ENCODE results near the gene TM4SF18.
"Not testable (repeated sequence)": the region's sequence is repeated elsewhere in the genome, so short reads cannot be mapped to it uniquely, and the experiment has no call there.

TM4SF18 gene, protein sequence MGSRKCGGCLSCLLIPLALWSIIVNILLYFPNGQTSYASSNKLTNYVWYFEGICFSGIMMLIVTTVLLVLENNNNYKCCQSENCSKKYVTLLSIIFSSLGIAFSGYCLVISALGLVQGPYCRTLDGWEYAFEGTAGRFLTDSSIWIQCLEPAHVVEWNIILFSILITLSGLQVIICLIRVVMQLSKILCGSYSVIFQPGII

GRCh38 chr3:149333176-149333859, at the start of gene TM4SF18:
TSS of gene TM4SF18 (minus strand) at chr3:149333636. CDS start at chr3:149333382, 254 bp downstream.
- no peak for DNase-seq

- no peak for DNase-seq
Observed at GRCh38 chr3:149382518-149382917, 49.1 kb upstream of the TM4SF18 start.

GRCh38 chr3:149382101-149382467, 48.6 kb upstream of the TM4SF18 start:
- DNase-seq: no peak

- no peak for DNase-seq
Observed at GRCh38 chr3:149381173-149382100, 48.0 kb upstream of the TM4SF18 start.

DNA sequence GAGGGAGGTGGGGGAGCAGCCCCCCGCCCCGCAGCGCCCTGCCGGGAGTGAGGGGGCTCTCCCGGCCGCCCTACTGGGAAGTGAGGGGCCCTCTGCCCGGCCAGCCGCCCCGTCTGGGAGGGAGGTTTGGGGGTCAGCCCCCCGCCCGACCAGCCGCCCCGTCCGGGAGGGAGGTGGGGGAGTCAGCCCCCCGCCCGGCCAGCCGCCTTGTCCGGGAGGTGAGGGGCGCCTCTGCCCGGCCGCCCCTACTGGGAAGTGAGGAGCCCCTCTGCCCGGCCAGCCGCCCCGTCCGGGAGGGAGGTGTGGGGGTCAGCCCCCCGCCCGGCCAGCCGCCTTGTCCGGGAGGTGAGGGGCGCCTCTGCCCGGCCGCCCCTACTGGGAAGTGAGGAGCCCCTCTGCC, 46.8 kb upstream of the TM4SF18 start:
- not testable (repeated sequence) for DNase-seq

DNA sequence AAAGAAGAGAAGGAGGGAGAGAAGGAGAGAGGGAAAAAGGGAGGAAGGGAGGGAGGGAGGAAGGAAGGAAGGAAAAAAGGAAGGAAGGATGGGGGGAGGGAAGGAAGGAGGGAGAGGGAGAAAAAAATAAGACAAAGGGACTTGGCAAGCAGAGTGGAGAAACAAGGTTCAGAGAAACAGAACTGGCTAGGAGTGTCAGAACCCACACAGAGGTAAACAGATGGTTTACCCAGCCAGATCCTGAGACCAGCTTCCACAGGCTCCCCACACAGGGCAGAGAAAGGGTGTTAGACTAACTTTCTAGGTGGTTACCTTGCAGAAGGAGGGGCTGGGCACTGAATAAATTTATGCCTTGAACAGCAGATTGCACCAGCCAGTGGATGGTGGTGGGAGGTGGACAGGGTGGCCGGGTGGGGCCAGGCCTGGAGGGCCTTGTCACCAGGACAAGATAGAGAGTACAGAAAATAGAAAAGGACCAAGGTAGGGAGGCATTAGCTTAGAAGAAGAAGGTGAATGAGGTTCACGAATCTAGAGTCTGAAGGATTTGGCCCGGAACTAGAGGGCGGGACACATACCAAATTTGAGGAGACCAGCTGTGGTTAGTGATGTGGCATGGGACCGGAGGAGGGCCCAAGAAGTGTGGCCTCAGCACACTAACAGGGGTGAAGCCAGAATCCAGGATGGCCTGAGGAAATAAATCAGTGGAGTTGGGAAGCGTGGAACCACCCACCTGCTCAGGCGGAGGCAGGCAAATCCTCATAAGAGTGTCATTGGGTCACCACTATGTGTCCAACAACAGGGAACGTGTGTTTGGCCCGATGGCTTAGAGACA, 45.3 kb upstream of the TM4SF18 start:
- DNase-seq: no peak

DNA sequence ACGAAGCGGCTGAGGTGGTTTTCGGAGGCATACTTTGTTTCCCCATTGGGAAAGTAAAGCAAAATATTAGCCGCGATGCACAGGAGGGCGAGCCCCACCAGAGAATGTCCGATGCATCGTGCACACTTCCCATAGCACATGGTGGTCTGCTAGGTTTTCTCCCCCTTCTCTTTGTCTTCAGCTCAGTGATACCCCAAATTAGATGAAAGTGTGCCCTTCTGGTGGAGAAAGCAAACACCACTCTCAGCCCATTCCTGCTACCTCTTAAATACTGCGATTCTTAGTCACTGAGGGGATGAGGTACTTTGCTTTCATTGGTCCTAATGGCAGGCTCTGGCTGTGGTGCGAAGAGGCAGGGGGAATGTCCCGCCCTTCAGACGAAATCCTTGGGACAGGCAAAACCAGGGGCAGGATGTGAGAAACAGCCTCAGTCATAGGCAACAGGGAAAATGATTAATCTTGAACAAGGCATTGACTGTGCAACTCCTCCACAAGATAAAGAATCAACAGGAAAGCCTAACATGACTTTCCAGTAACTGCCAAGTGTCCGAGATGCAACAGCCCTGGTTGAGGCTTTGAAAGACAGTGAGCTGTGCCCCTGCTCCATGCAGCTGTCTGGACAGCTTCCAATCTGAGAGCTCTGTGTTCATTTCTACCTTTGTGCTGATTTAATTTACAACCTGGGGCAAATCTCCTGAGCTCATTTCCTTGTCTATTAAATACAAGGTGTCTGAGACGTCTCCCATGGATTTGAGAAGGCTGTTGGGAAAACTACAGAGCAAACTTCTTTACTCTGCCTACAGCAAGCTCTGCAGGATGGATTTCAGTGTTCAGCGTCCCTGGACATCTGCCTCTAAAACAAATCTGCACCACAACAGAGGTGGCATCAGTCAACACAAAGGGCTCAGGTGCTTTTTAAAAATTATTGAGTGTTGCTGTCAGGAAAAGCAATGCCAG, 44.2 kb upstream of the TM4SF18 start, which contains the start of gene TM4SF1:
TM4SF1 (minus strand) TSS at position 242 of the 957 bp plus-strand sequence; CDS start at position 140, 102 bp downstream.
- no peak for DNase-seq

DNA sequence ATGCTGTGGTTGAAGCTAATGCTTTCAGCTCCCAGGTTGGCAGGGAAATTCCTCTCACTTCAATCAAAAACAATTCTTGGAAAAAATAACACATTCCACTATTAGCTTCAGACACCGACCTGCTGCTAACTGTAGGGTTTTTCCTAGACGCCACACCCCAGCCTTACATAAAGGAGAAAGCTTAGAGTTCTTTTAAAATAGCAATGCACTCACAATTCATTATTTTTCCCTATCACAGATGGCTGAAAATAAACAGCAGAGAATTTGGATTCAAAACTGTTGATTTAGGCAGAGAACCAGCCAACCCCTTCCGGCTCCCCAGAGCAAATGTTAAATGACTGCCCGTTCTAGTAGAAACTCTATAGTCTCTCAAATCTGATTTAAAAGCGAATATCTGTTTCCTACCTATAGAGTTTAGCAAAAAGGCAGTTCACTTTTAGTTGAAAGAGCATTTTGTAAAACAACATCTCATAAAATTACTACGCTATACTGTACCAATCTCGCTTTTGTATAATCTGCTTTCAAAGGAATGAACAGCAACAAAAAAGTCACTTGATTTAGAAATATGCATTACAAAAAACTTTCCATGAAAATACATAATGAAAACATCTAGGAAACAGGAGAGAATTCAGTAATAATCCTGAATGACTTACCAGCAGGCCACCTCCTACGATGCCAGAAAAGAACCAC, 43.4 kb upstream of the TM4SF18 start:
- DNase-seq: no peak

DNA sequence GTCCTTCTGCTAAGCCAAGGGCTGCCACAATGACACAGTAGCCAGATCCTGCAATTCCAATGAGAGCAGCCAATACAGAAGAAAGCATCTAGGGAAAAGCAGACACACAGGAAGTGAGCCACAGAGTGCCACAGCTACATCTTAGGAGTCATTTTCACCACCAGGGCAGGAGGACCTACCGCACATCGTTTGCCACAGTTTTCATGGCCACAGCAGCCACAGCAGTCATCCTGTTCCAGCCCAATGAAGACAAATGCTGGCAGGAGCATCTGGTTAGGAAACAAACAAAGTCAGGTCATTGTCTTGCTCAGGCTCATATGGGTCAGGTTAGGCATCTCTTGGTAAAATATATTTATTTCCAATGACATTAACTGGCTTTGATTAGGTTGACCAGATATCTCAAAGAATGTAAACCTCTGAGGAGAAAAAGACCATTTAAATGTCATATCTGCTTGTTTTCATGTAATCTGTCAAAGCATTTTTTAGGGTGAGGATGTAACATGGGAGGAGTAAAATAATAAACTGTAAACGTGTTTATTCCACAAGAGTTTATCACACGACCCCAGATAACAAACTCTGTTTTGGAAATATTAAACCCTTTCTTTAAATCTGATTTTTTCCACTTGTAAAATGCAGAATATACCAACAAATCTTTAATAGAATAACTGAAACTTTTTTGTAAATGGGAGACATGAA, 42.2 kb upstream of the TM4SF18 start:
- no peak for DNase-seq

DNA sequence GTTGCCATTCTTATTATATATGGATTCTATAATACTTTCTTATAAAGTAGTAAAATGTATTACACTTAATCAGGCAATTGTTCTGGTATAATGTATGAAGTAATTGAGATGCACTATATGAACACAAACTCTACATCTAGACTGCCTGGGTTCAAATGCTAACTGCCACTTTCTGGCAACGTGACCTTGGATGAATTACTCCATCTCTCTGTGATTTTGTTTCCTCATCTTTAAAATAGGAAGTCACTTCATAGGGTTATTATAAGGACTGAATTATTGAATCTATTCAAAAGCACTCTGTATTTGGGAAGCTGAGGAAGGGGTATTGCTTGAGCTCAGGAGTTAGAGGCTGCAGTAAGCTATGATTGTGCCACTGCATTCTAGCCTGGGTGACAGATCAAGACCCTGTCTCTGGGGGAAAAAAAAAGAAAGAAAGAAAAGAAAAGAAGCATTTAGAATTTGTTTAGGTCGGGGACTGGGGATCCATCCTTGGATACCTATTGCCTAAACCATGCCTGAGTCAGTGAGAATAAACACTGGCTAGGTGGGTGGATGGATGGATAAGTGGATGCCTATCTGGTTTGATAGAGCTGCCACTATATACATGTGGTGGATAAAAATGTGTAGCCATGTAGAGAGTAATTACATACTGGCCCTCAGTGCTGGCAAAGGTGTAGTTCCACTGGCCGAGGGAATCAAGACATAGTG, 41.5 kb upstream of the TM4SF18 start:
- no peak for DNase-seq

DNA sequence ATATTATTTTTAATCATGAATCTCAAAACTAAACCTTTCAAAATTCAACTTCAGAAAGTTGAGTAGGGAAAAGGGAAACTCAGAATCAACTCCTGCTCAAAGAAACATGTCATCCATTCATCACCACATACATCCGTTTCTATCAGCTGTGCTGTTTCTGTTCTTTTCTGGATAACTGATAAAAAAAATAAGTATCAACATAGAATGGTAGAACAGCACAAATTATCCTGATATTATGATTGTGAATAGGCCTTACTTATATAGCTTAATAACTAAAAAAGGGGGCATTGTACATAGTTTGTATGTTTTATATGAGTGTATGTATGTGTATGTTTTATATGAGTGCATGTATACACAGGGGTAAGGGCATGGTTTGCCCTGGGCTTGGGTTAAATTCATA, 41.0 kb upstream of the TM4SF18 start:
- DNase-seq: no peak

- no peak for DNase-seq
Observed at GRCh38 chr3:149373235-149374125, 40.0 kb upstream of the TM4SF18 start.

DNA sequence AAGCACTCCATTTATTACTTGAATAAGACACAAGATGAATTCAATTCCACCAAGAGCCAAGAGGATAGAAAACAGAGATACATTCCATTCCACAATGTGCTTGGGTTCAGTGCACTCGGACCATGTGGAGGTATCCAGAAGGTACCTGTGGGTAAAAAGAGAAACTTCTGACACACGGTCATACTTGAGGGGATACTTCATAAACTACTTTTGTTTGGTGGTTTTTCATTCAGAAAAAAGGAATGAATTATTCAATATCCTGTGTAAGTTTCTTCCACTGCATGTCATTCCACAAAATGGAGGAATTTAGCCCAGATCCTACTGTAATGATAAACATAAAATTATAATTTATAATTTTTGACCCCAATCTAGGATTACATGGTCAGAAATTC, 38.3 kb upstream of the TM4SF18 start:
- DNase-seq: no peak

- DNase-seq: no peak
Observed at GRCh38 chr3:149371001-149371722, 37.7 kb upstream of the TM4SF18 start.

GRCh38 chr3:149369991-149370866, 36.8 kb upstream of the TM4SF18 start:
- no peak for DNase-seq

DNA sequence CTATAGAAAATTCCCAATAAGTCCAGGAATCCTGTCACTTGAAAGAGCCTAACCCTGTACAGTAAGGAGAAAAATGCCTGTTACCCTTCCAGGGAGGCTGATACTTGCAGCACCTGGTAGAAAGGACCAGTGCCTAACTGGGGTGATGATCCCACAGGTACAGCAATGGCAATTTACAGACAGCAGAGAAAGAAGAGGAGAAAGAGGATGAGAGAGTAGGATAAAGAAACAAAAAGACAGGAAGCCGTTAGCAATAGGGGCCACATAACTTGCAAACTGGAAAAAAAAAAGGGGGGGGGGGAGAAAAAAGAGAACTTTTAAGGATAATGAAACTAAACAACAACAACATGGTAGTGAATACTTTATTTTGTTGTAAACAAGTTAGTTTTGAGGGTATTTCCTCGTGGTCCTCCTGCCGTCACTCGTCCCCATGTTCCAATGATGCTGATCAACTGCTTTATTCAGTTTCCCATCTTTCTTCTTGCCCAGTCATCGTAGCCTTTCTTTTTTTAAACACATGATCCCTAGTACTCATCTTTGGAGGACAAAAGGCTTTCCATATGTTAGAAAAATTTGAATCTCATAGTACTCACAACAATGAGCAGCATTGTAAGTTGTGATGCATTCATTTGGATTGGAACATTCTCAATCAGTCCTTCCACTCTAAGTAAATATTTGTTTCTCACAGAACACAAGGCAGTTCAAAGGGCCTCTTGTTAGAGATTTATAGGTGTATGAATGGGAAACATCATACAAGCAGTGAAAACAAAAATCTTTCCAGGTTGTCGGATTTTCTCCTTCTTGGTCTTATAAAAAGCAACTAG, 35.5 kb upstream of the TM4SF18 start:
- DNase-seq: no peak

Measured in activated naive CD4-positive, alpha-beta T cell treated with Interleukin-2 at 50 U/mL for 16 hours (primary cell).